Suprapubic skin (tissue), 4 donors: ENCODE measurements around the gene NTNG2.

Experiments used
- EP300 ChIP-seq: sonication (generic); formaldehyde crosslinking; IDR thresholded peaks from one replicate; pipeline ENCODE4 v1.6.1; 2017; ENCODE audit warnings: antibody characterized with exemption
- POLR2A ChIP-seq, 2 donors: fragments of 450-650 bp; IDR thresholded peaks; one replicate each; pipeline ENCODE4 v1.6.1; 2017; ENCODE audit warnings: antibody characterized with exemption in 2 of 2, mild to moderate bottlenecking in 2 of 2, moderate library complexity in 2 of 2
- POLR2AphosphoS5 ChIP-seq, 3 donors: sonication (generic); formaldehyde crosslinking; IDR thresholded peaks; one replicate each; pipeline ENCODE4 v1.6.1; 2017; ENCODE audit warnings: antibody characterized with exemption in 3 of 3
- TF ChIP-seq, protein P1 (sequence below), 2 donors: fragments of 200-600 bp in 1 of 2; fragments of 450-650 bp in 1 of 2; sonication (generic) in 1 of 2; IDR thresholded peaks; one replicate each; pipeline ENCODE4 v1.5.1; 2016 to 2019; ENCODE audit warnings: antibody characterized with exemption in 2 of 2, mild to moderate bottlenecking in 1 of 2, moderate library complexity in 1 of 2

DNA sequence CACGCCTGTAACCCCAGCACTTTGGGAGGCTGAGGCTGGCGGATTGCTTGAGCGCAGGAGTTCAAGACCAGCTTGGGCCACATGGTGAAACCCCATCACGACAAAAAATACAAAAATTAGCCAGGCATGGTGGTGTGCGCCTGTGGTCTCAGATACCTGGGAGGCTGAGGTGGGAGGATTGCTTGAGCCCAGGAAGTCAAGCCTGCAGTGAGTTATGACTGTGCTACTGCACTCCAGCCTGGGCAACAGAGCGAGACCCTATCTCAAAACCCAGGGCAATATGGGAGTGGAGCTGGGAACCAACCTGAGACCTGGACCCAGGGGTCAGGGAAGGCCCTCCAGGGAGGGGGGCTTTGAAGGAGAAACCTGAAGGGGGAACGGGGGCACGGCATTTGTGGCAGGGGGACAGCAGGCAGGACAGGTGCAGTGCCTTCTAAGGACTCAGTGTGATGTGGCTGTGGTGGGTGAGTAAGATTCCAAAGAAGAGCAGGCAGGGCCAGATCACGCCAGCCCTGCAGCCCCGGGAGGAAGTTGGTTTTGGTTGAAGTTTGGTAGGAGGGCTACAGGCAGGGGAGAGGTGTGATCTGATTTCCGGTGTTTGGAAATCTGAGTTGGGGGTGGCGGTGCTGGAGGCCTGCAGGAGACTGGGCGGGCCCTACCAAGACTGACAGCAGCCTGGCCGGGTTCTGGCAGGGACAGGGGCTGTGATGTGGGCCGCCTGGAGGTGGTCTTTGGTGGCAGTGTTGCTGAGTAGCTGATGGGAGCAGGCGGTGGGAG lies 46.2 kb downstream of the NTNG2 start:
- TF ChIP-seq, protein P1, sequence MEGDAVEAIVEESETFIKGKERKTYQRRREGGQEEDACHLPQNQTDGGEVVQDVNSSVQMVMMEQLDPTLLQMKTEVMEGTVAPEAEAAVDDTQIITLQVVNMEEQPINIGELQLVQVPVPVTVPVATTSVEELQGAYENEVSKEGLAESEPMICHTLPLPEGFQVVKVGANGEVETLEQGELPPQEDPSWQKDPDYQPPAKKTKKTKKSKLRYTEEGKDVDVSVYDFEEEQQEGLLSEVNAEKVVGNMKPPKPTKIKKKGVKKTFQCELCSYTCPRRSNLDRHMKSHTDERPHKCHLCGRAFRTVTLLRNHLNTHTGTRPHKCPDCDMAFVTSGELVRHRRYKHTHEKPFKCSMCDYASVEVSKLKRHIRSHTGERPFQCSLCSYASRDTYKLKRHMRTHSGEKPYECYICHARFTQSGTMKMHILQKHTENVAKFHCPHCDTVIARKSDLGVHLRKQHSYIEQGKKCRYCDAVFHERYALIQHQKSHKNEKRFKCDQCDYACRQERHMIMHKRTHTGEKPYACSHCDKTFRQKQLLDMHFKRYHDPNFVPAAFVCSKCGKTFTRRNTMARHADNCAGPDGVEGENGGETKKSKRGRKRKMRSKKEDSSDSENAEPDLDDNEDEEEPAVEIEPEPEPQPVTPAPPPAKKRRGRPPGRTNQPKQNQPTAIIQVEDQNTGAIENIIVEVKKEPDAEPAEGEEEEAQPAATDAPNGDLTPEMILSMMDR (IDR thresholded peaks at IDR 0.05) = no peak
- TF ChIP-seq POLR2A (IDR thresholded peaks at IDR 0.05) = no peak
- no peak for TF ChIP-seq POLR2AphosphoS5 (IDR thresholded peaks at IDR 0.05)
- TF ChIP-seq EP300 = no peak
